GM10266 (cell line): ENCODE measurements around the gene MIA2.

Source experiments
- DNase-seq: peaks from one replicate; pipeline ENCODE4 v3.0.0; 2012; ENCODE audit errors: extremely low spot score
- CTCF ChIP-seq: IDR thresholded peaks from 2 replicates; pipeline ENCODE4 v1.5.1; 2012; ENCODE audit warnings: mild to moderate bottlenecking, low read depth; ENCODE audit not compliant: control insufficient read depth, insufficient read depth; ENCODE audit errors: missing control alignments

Gene MIA2

DNA sequence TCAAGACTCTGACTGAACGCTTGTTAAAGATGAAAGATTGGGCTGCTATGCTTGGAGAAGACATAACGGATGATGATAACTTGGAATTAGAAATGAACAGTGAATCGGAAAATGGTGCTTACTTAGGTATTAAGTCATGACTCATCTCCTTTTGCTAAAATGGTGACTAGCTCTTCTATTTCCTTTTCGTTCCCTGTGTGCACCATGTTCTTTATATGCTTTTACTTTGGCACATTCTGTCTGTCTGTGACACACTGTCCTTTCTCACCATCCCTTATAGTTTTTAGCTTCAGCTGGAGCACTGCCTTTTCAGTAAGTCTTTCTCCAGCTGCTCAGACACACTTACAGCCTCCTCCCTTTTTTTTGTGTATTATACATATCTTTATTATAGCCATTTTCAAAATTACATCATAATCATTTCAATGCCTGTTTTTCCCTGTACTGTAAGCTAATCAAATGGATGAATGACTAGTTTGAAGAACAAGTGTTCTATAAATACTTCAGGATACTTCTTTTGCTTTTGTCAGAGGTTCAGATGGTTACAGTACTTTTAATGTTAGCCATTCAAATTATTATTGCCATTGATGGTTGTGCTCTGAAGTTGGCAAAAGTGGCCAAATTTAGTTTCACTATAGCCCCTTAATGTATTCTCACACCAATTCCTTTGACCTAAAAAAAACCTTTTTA is 68.6 kb downstream of the MIA2 start:
- DNase-seq: no peak
- TF ChIP-seq CTCF: no peak

- DNase-seq: no peak
- no peak for TF ChIP-seq CTCF
These were observed 69.4 kb downstream of the MIA2 start for GRCh38 chr14:39303115-39303514.

DNA sequence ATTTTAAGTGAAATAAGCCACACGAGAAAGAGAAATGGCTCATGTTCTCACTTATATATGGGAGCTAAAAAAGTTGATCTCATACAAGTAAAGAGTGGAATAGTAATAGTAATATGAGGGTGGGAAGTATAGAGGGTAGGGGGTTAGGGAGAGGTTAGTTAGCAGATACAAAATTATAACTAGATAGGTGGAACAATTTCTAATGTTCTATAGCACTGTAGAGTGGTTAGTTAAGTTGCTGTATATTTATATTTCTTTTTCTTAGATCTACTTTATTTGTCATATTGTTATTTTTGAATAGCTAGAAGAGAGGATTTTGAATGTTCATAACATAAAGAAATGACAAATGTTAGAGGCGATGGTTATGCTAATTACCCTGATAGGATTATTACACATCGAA is 74.1 kb downstream of the MIA2 start:
- TF ChIP-seq CTCF: no peak
- no peak for DNase-seq

GRCh38 chr14:39310051-39310450 is 76.3 kb downstream of the MIA2 start:
- no peak for DNase-seq
- no peak for TF ChIP-seq CTCF

- no peak for TF ChIP-seq CTCF
- no peak for DNase-seq
These were observed 82.2 kb downstream of the MIA2 start for GRCh38 chr14:39315859-39316444.

DNA sequence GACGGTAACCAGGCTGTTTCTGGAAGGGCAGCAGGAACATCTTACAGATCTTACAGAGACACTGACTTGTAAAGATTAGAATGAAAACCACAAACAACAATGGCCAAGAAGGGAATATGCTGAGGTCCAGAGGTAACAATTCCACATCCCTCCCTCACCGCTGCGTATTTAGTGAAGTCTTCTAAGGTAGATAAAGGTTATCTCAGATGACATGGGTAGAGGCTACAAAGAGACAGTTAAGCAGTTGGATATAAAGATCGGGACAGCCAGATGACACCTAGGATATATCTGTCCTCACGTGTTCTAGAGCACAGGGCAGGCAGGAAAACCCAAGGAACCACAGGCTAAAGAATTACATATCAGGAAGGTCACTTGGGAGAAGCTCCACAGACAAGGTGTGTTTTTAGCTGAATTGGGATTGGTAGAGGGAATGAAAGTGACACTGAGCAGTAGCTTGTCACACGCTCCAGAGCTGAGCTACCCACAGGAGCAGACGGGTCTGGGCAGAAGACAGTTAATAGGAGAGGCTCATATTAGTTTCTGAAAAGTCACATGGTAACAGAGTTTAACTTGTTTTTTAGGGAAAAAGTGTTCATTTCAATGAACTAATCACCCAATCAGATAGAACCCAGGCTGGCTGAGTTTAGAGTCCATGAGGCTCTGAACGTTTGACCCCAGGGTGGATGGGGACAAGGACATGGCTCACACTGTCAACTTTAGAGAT is 83.3 kb downstream of the MIA2 start:
- no peak for DNase-seq
- no peak for TF ChIP-seq CTCF

GRCh38 chr14:39318574-39318973 is 84.9 kb downstream of the MIA2 start:
- DNase-seq: no peak
- no peak for TF ChIP-seq CTCF
